Endothelial cell of umbilical vein (primary cell): ENCODE results near the gene INPP5F. TPM values are rescaled to one million over a fixed set of nuclear protein-coding genes. Genes with fewer than 3 reads are reported as not detected.

Source experiments
- BruUV-seq: library from RNA; stranded (reverse); fragments of 400-500 nt; replicated peaks from 2 replicates; lab custom pipeline; 2021; lab: Mats Ljungman, UMichigan
- CTCF ChIA-PET: fragments of 300-600, 350-600 bp; sonication (Branson Sonifier 250); formaldehyde crosslinking; loops from one replicate; lab custom pipeline; 2021; ENCODE audit warnings: antibody characterized with exemption, inconsistent platforms; lab: Charles Lee
- POLR2A ChIA-PET: fragments of 300-600, 350-600 bp; sonication (Branson Sonifier 250); formaldehyde crosslinking; loops from one replicate; lab custom pipeline; 2021; ENCODE audit warnings: antibody characterized with exemption, inconsistent platforms; lab: Charles Lee
- DNase-seq: peaks from one replicate; pipeline ENCODE4 v3.0.0-alpha.2; 2011; ENCODE audit warnings: low read depth, low spot score
- FAIRE-seq: peaks from 2 replicates; lab custom pipeline; 2011; peaks lifted over from hg19 to GRCh38; lab: Jason Lieb, UNC
- H2AFZ ChIP-seq: 2 replicates; pipeline ENCODE4 v1.6.0; 2012; ENCODE audit warnings: low read depth, low read length, control low read depth, inconsistent platforms
- H3K27ac ChIP-seq: 2 replicates; pipeline ENCODE4 v1.5.1; 2011; ENCODE audit warnings: low read depth, mild to moderate bottlenecking, control low read depth, low read length, moderate library complexity; ENCODE audit not compliant: insufficient read depth
- H3K27me3 ChIP-seq, 2 experiments: 2 replicates each; pipeline versions ENCODE4 v1.6.0 to v1.6.1; 2011; ENCODE audit warnings: low read length in 2 of 2, mixed read lengths in 1 of 2; ENCODE audit not compliant: control insufficient read depth in 2 of 2, insufficient read depth in 2 of 2
- H3K36me3 ChIP-seq, 2 experiments: 2 replicates in 1 of 2; 3 replicates in 1 of 2; pipeline ENCODE4 v1.5.1; 2011; ENCODE audit warnings: low read length in 2 of 2, mild to moderate bottlenecking in 1 of 2, moderate library complexity in 1 of 2; ENCODE audit not compliant: control insufficient read depth in 2 of 2, insufficient read depth in 2 of 2; ENCODE audit errors: extremely low read depth in 1 of 2
- H3K4me1 ChIP-seq: 3 replicates; pipeline ENCODE4 v1.5.1; 2011; ENCODE audit warnings: mild to moderate bottlenecking, low read length; ENCODE audit not compliant: control insufficient read depth, insufficient read depth; ENCODE audit errors: extremely low read depth
- H3K4me2 ChIP-seq: 2 replicates; pipeline ENCODE4 v1.6.1; 2011; ENCODE audit warnings: low read length, control low read depth, mixed read lengths; ENCODE audit not compliant: insufficient read depth
- H3K4me3 ChIP-seq, 3 experiments: fragments of 200-600 bp in 1 of 3; sonication (generic), shearing (Covaris generic) in 1 of 3; replicated peaks in 1 of 3; 2 replicates each; pipeline ENCODE4 v1.5.1; 2011 to 2016; ENCODE audit warnings: control low read depth in 3 of 3, low read length in 3 of 3, mild to moderate bottlenecking in 2 of 3, inconsistent platforms in 1 of 3, low read depth in 1 of 3, moderate library complexity in 1 of 3; ENCODE audit not compliant: insufficient read depth in 1 of 3
- H3K79me2 ChIP-seq: 2 replicates; pipeline ENCODE4 v1.6.0; 2012; ENCODE audit warnings: low read length, inconsistent platforms; ENCODE audit not compliant: control insufficient read depth, insufficient read depth
- H3K9ac ChIP-seq: replicated peaks from 2 replicates; pipeline ENCODE3; 2011; ENCODE audit warnings: low read length, control low read depth; ENCODE audit not compliant: insufficient read depth; ENCODE audit errors: extremely low read depth
- H3K9me1 ChIP-seq: replicated peaks from 3 replicates; pipeline ENCODE4 v1.6.0; 2011; ENCODE audit warnings: mild to moderate bottlenecking, low read length; ENCODE audit not compliant: control insufficient read depth, insufficient read depth; ENCODE audit errors: extremely low read depth
- H3K9me3 ChIP-seq: replicated peaks from 2 replicates; pipeline ENCODE4 v1.5.1; 2012; ENCODE audit warnings: low read length, inconsistent platforms; ENCODE audit not compliant: control insufficient read depth, insufficient read depth
- H4K20me1 ChIP-seq: replicated peaks from 2 replicates; pipeline ENCODE3; 2011; ENCODE audit warnings: mild to moderate bottlenecking, low read length; ENCODE audit not compliant: control insufficient read depth, insufficient read depth; ENCODE audit errors: extremely low read depth
- EZH2 ChIP-seq: IDR thresholded peaks from 2 replicates; pipeline ENCODE4 v1.6.1; 2012; ENCODE audit warnings: borderline replicate concordance, low read depth, mild to moderate bottlenecking, moderate library complexity, low read length, inconsistent platforms; ENCODE audit not compliant: severe bottlenecking
- FOS ChIP-seq: IDR thresholded peaks from 2 replicates; pipeline ENCODE4 v1.6.1; 2011; ENCODE audit warnings: mild to moderate bottlenecking, low read length, moderate library complexity, borderline replicate concordance; ENCODE audit not compliant: insufficient read depth
- GATA2 ChIP-seq: IDR thresholded peaks from 2 replicates; pipeline ENCODE4 v1.7.0; 2011; ENCODE audit warnings: low read depth, mild to moderate bottlenecking, moderate library complexity, mixed read lengths, low read length; ENCODE audit not compliant: insufficient read length, insufficient read depth
- JUN ChIP-seq: IDR thresholded peaks from 2 replicates; pipeline ENCODE4 v1.6.1; 2011; ENCODE audit warnings: borderline replicate concordance, low read depth; ENCODE audit not compliant: insufficient read length, insufficient read depth
- MYC ChIP-seq: IDR thresholded peaks from one replicate; pipeline ENCODE4 v1.6.1; 2011; ENCODE audit warnings: mild to moderate bottlenecking, low read depth, low read length
- POLR2A ChIP-seq: IDR thresholded peaks from 2 replicates; pipeline ENCODE4 v1.6.1; 2012; ENCODE audit warnings: low read depth, mild to moderate bottlenecking, control low read depth, low read length
- POLR2AphosphoS5 ChIP-seq: IDR thresholded peaks from 2 replicates; pipeline ENCODE4 v1.6.1; 2012; ENCODE audit warnings: low read depth, mild to moderate bottlenecking, control low read depth, low read length, moderate library complexity; ENCODE audit not compliant: insufficient read depth
- dilution Hi-C: fragments of 300-500 bp; cut with MboI; formaldehyde crosslinking; loops from one replicate; pipeline ENCODE4 v1.15.0; 2019; ENCODE audit warnings: low sequenced_read_pairs; ENCODE audit not compliant: extremely low pct_ligation_motif_present
- intact Hi-C: fragments of 100-400 bp; cut with micrococcal nuclease; formaldehyde crosslinking; loops from one replicate; pipeline ENCODE4 v1.10.0; 2022
- polyA plus RNA-seq, 4 experiments: library from polyadenylated mRNA; depleted of rRNA in 3 of 4; stranded (reverse) in 3 of 4; unstranded in 1 of 4; fragments of >200 nt; gene quantifications; 2 replicates each; pipeline versions ENCODE4 v1.2.1 to v1.2.3, GENCODE V29; 2011 to 2012; ENCODE audit warnings: missing spikeins in 1 of 4
- total RNA-seq: library from RNA; stranded (reverse); gene quantifications from 2 replicates; pipeline ENCODE4 v1.2.3, GENCODE V29; 2021
- TF ChIP-seq, protein P1 (sequence below): IDR thresholded peaks from 2 replicates; pipeline ENCODE4 v1.6.1; 2011; ENCODE audit not compliant: insufficient read depth, insufficient read length
- TF ChIP-seq, protein P2 (sequence below), 2 donors: IDR thresholded peaks; 1 replicate in 1 of 2; 2 replicates in 1 of 2; pipeline ENCODE4 v1.5.1; 2011; ENCODE audit warnings: low read length in 2 of 2, mild to moderate bottlenecking in 2 of 2, moderate library complexity in 2 of 2, control low read depth in 1 of 2, inconsistent platforms in 1 of 2, low read depth in 1 of 2; ENCODE audit not compliant: insufficient read depth in 1 of 2; ENCODE audit errors: extremely low read depth in 1 of 2

Gene INPP5F
- total and polyA plus RNA-seq, 2 donors (not counting 3 experiments of a cell fraction or from before 2014, with no cell fraction given) = 6.1 to 20.3 TPM

DNA sequence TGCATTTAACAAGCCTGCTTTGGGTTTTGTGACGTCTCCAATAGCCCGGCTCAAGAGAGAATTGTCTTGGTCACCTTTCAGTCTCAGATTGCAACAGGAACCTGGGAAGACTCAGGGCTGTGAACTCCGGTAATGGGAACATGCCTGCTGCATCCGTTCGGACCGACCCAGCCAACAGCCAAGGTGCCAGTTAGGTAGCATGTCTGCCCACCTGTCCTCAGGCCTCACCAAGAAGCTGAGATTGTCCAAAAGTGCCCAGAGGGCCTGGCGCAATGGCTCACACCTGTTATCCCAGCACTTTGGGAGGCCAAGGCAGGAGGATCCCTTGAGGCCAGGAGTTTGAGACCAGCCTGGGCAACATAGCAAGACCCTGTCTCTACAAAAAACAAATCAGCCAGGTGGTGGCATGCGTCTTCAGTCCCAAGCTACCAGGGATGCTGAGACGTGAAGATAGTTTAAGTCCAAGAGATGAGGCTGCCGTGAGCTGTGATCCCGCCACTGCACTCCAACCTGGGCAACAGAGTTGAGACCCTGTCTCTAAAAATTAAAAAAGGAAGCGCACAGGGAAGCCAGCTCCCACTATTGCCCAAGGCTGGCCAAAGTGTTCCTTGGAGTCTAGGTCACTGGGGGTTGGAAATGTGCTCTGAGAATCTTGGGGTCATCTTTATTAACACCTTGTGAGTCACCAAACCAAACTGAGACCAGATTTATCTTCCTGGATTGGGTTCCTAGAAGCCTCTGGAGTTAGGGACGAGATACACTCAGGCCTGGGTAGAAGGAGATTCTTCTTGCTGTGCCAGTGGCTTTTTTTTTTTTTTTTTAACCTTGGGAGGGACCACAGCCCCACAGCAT, 47.7 kb upstream of the INPP5F start:
- no TSS peak for BruUV-seq
- dilution Hi-C loops = no loop called here
- no peaks in the 10 kb centered on the region for H3K9me1 ChIP-seq
- peaks cover 25% of the 10 kb centered on the region for H3K4me1 ChIP-seq
- ChIA-PET CTCF (no interaction called here), POLR2A (no interaction called here)
- H3K4me3 ChIP-seq = no peak overlapping the region
- no peak for DNase-seq
- no peak overlapping the region for H3K4me2 ChIP-seq
- no peaks in the 10 kb centered on the region for H3K9me3 ChIP-seq
- no peaks in the 10 kb centered on the region for H4K20me1 ChIP-seq
- peaks cover 7% of the 10 kb centered on the region for H3K79me2 ChIP-seq
- no peak overlapping the region for H2AFZ ChIP-seq
- peak overlapping the region; percentile 2 for H3K27ac ChIP-seq
- FAIRE-seq = no peak
- no peaks in the 10 kb centered on the region for H3K27me3 ChIP-seq
- TF ChIP-seq, protein P1, sequence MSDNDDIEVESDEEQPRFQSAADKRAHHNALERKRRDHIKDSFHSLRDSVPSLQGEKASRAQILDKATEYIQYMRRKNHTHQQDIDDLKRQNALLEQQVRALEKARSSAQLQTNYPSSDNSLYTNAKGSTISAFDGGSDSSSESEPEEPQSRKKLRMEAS = no peak
- TF ChIP-seq EZH2 (no peak), POLR2AphosphoS5 (no peak), POLR2A (no peak), GATA2 (no peak), JUN (no peak), FOS (no peak), MYC (no peak)
- TF ChIP-seq, protein P2, sequence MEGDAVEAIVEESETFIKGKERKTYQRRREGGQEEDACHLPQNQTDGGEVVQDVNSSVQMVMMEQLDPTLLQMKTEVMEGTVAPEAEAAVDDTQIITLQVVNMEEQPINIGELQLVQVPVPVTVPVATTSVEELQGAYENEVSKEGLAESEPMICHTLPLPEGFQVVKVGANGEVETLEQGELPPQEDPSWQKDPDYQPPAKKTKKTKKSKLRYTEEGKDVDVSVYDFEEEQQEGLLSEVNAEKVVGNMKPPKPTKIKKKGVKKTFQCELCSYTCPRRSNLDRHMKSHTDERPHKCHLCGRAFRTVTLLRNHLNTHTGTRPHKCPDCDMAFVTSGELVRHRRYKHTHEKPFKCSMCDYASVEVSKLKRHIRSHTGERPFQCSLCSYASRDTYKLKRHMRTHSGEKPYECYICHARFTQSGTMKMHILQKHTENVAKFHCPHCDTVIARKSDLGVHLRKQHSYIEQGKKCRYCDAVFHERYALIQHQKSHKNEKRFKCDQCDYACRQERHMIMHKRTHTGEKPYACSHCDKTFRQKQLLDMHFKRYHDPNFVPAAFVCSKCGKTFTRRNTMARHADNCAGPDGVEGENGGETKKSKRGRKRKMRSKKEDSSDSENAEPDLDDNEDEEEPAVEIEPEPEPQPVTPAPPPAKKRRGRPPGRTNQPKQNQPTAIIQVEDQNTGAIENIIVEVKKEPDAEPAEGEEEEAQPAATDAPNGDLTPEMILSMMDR (IDR thresholded peaks at IDR 0.05; ENCODE audit: extremely low read depth in 1 of 2, insufficient read depth in 1 of 2, low read depth in 1 of 2, low read length in 2 of 2) = no peak
- H3K9ac ChIP-seq = no peak overlapping the region
- intact Hi-C loops = no loop called here
- peaks cover 12 to 13% of the 10 kb centered on the region in 2 experiments for H3K36me3 ChIP-seq
